Measurements from ENCODE around the gene DNAJB6.

Gene DNAJB6

GRCh38 chr7:157394246-157395191 is 57.7 kb downstream of the DNAJB6 start:
- no peak for FAIRE-seq

GRCh38 chr7:157395206-157395605 is 58.4 kb downstream of the DNAJB6 start:
- no peak for DNase-seq (ENCODE audit: low spot score)
- no peak for FAIRE-seq

More at GRCh38 chr7:157394246-157395191, 57.7 kb downstream of the DNAJB6 start:
- no peak for DNase-seq (ENCODE audit: low spot score)

GRCh38 chr7:157396316-157397035 is 59.7 kb downstream of the DNAJB6 start:
- DNase-seq (ENCODE audit: low spot score), result no peak
- no peak for FAIRE-seq

DNA sequence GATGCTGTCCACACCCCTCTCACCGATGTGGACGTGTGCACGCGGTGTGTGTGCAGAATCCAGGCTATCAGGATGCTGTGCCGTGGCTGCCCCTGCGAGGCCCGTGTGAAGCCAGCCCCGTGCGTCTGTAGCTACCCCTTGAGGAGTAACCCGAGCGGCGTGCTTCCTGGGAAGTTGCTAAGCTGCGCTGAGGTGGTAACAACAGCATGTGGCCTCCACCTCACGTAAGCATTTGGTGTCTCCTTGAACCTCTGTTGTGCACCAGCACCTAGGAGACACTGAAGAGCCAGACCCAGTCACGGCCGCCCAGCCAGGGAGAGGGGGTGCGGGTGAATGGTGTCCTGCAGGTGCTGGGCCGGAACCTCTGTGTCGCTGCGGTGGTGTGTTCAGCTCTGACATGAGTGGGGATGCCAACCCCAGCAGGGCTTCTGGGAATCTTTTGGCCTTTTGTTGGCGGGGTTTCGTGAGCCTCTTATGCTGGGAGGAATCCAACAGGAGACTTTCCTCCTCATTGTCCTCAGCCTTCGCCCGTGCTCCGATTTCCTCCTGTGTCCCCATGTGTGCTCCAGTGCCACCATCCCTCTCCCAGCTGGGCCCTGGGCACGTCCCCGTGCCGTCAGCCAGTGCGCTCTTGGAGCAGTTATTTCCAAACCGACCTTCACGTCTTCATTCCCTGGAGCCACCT is 60.4 kb downstream of the DNAJB6 start:
- FAIRE-seq (no peak), DNase-seq (ENCODE audit: low spot score) (no peak)

- DNase-seq (ENCODE audit: low spot score), result peak; percentile 22
- no peak for FAIRE-seq
Observed at GRCh38 chr7:157397731-157398691, 61.2 kb downstream of the DNAJB6 start.

- FAIRE-seq, result no peak
- no peak for DNase-seq (ENCODE audit: low spot score)
Observed at GRCh38 chr7:157399086-157399687, 62.4 kb downstream of the DNAJB6 start.

DNA sequence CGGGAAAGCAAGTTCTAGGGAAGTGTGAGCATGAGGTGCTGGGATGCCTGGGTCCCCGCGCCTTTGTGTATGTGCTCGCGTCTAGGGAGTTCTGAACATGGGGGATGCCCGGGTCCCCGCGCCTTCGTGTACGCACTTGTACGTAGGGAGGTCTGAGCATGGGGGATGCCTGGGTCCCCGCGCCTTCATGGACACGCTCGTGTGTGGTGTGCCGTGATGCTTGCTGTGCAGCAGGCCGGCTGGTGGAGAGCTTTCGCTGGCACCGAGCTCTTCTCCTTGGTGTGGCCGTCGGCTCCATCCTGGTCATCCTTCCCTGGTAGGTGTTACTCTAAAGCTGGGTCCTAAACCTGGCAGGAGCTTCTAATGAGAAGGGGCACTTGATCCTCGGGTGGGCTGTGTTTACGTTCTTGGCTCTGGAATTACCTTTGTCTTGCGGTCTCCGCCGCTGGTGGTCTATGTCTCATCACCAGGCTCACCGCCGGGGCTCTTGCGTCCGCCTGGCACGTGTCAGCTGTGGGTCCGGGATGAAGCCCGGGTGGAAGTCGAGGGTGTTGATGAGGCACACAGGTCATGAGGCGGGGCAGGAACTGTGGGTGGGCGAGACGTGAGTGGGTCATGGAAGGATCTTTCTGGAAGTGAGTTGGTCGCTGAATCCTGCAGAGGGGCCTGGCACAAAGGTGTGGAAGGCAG is 63.5 kb downstream of the DNAJB6 start:
- DNase-seq (ENCODE audit: low spot score), result no peak
- no peak for FAIRE-seq

DNA sequence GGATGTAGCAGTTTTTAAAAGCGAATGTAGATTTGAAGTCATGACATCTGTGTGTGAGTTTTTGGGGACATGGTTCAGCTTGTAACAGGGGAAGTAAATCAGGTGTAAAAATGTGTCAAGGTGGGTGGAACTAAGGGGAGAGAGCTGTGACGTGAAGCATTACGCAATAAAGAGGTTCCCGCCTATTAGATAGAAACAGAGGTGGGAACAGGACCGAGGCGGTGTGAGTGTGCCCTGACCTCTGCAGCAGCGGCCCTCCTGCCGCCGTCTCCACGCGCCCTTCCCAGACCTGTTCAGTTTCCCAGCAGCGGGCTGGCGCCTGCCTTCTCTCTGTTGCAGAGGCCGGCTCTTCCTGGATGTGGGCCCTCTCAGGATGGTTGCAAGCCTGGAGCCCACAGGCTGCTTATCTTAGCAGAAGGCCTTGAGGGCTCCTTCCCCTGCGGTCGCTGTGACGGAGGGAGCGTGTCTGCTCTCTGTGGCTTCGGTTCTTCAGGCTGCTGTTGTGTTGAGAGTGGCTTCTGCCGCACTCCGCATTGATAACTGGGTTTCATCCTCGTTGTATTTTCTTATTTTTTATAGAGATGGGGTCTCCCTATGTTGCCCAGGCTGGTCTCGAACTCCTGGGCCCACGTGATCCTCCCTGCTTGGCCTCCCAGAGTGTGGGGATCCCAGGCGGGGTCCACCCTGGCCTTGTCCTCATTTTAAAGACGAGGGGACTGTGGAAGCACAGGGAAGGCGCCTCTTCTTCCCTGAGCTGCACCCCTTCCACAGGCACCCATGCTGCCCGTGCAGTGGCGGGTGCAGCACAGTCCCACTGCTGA is 65.0 kb downstream of the DNAJB6 start:
- FAIRE-seq, result no peak

DNA sequence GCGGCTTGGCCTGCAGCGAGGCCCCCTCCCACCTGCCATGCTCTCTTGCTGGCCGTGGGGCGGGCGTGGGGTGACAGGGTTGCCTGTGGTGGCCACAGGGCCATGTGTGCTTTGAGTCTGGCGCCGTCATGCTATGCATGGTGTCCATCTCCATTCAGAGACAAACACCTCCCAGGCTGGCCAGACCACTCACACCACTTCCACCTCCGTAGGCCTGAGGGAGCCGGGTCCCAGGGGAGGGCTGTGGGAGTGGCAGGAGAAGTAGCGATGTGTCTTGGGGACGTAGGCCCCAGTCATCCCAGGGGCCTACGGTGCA is 65.5 kb downstream of the DNAJB6 start:
- FAIRE-seq (no peak), DNase-seq (ENCODE audit: low spot score) (no peak)

More for the DNA sequence above, 65.0 kb downstream of the DNAJB6 start:
- DNase-seq (ENCODE audit: low spot score), result no peak

DNA sequence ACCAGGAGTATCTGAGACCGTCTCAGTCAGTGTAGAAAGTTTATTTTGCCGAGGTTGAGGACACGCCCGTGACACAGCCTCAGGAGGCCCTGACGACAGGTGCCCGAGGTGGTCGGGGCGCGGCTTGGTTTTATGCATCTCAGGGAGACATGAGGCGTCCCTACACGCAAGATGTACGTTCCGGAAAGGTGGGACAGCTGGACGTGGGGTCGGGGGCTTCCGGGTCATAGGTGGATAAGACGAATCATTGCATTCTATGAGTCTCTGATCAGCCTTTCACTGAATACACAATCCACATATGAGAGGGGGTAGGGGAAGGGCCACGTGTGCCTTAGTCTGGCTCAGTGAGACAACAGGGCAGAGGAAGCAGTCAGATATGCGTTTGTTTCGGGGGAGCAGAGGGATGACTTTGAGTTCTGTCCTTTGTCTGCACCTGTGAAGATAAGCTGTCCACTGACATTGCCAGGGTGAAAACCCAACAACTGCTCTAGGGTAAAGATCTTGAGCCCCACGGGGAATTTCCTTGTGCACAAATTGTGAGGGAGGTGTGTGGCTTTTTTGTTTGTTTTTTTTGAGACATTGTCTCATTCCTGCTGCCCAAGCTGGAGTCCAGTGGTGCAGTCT is 66.2 kb downstream of the DNAJB6 start:
- DNase-seq (ENCODE audit: low spot score) (no peak), FAIRE-seq (no peak)

DNA sequence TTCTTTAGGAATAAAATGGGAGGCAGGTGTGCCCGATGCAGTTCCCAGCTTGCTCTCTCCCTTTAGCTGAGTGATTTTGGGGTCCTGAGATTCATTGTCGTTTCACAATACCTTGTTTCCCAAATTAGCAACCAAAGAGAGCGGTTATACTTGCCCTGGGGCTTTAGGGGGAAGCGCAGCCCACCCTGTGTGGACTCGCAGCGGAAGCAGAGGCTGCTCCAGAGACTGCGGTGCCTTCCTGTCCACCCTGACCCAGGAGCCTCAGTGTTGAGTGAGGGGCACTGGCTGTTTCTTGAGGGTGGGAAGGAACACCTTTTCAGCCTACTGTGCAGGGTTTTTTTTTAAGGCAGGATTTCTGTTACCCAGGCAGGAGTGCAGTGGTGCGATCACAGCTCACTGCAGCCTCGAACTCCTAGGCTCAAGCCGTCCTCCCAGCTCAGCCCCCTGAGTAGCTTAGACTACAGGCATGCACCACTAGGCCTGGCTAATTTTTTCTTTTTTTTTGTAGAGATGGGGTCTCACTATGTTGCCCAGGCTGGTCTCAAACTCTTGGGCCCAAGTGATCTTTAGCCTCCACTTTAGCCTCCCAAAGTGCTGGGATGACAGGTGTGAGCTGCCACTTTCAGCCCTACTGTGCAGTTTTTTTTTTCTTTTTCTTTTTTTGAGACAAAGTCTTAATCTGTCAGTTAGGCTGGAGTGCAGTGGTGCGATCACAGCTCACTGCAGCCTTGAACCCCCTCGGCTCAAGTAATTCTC is 67.0 kb downstream of the DNAJB6 start:
- FAIRE-seq, result no peak
- no peak for DNase-seq (ENCODE audit: low spot score)

DNA sequence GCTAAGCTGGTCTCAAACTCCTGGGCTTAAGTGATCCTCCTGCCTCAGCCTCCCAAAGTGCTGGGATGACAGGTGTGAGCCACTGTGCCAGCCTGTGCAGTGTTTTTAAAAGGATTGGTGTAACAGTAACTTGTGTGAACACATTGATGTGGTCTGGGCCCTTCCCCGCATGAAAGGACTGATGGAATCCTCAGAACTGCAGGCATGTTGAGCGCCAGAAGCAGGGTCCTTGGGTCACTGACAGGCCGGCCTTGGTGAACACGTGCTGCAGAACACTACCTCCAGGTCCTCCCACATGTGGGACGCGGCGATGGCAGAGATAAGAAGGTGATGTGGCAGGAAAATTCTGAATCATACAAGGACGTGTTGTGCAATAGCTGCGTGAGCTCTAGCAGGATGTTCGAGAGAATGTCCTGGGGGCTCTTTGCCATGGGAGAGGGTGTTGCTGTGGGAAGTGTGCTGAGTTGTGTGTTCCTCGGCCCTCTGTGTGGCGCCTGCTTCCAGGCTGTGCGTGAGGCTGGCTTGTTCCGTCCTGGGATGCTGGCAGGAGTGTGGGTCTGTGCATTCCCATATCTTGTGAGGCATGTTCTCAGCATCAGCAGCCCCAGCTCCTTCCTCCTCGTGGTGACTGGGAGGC is 68.2 kb downstream of the DNAJB6 start:
- peak; percentile 99 for DNase-seq (ENCODE audit: low spot score)
- FAIRE-seq, result peak; percentile 93

DNA sequence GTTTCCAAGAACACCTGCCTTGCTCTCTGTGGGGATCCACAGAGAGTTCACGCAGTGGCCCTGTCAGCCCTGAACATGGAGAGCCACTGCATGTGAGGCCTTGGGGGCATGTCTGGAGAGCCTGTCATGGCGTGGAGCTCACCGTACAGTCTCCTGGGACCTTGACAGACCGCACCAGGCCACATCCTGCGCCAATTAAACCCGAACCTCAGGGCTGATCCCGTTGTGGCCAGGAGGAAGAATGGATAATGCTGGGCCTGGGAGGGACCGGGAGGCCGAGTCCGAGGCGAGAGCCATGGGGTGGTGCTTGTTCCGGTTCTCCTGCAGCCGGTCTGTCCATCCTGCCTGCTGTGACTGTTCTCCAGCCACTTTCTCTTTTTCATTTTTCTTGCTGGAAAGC is 68.7 kb downstream of the DNAJB6 start:
- FAIRE-seq (no peak), DNase-seq (ENCODE audit: low spot score) (no peak)

DNA sequence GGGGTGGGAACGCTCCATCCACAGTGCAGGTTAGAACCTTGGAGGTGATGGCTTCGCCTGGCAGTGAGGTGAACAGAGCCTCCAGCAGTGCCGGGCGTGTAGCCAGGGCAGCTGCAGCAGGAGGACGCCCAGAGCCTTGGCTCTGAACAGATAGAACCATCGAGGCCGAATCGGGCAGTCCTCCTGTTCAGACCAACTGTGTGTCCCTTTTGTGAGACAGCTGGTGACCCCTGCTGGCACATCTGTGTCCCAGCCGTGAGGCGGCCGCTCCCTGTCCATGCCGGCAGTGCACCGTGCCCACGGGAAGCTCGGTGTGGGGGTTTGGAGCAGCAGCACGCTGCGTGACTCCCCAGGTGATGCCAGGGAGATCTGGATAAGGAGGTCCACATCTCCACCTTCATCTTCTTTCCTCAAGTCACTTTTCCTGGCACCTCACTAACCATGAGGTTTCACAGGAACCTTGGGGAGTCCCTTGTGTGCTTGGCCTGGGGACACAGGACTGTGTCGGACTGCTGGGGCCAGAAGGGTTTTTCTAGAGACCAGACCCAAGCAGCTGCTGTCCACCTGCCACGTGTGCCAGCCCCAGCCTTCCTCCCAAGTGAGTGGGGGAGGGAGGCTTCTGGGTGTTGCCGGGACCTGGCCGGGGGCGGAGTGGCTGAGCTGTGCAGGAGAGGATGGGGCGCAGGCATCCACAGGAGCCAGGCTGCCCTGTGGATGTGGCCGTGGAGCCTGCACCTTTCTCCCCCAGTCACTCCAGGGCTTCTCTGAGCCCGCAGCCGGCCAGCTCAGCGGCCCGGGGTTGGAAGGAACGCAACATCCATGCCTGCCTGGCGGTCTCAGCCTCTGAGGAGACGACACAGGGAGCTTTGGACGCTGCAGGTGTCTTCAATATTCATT is 69.4 kb downstream of the DNAJB6 start:
- no peak for FAIRE-seq
- no peak for DNase-seq (ENCODE audit: low spot score)

DNA sequence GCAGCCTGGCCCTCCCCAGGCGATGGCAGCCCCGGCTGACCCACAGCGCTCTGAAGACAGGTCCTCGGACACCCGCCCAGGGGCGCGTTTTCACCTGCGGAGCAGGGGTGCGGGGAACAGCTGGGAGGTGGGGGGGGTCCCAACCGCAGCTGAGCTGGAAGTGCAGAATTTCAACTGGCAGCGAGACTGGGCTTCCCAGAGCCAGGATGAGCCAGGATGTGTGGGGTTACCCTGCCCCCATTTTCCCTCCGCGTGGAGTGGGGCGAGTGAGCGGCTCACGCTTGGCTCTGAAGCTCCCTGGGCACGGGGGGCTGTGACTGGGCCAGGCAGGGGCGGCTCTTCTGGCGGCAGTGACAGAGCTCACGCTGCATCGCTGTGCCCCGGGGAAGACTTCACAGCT is 70.2 kb downstream of the DNAJB6 start:
- FAIRE-seq (no peak), DNase-seq (ENCODE audit: low spot score) (no peak)

- DNase-seq (ENCODE audit: low spot score), result no peak
- FAIRE-seq, result no peak
Observed at GRCh38 chr7:157407512-157408257, 70.9 kb downstream of the DNAJB6 start.
